IPS-18c (cell line): ENCODE results near the gene FAM124A.

Experiments
- H3K4me3 ChIP-seq: 2 replicates; pipeline ENCODE4 v1.7.0; 2013; ENCODE audit warnings: low read depth, mild to moderate bottlenecking, low read length, moderate library complexity; ENCODE audit not compliant: insufficient read depth
- H3K9me3 ChIP-seq: one replicate; pipeline ENCODE4 v1.6.1; 2013; ENCODE audit warnings: mild to moderate bottlenecking, low read length, moderate library complexity; ENCODE audit not compliant: control insufficient read depth, insufficient read depth

Gene FAM124A

DNA sequence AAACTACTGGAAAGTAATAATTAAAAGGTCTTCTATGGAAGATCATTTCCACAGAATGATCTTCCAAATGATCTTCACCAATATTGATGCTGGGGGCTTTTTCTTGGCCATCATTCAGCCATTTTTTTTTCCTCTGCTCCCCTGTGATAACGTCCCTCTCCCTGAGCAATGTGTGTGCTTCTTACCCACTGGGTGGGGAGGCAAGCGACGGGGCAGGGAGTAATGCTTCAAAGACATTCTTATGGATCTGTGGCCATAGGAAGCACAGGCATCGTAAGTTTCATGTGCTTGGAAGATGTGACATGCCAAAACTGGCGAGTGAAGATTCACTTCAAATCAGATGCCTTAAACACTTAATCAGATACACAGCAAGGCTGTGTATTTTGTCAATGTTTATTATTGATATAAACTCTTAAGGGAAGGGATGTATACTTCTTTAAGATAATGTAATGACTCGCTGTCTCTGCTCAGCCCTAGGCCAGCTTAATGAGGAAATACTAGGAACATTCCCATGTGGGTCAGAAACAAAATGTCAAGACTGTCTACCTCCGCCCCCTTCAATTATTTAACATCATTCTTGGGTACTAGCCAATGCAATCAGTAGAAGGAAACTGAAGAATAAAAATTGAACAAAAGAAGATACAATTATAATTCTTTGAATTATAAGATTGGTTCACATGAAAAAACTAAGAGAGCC, 83.2 kb downstream of the FAM124A start:
- Histone ChIP-seq H3K4me3 (no peak overlapping the region), H3K9me3 (no peaks in the 10 kb centered on the region)

- H3K4me3 ChIP-seq: no peak overlapping the region
- no peaks in the 10 kb centered on the region for H3K9me3 ChIP-seq
Observed at GRCh38 chr13:51308781-51309180, 86.6 kb downstream of the FAM124A start.

DNA sequence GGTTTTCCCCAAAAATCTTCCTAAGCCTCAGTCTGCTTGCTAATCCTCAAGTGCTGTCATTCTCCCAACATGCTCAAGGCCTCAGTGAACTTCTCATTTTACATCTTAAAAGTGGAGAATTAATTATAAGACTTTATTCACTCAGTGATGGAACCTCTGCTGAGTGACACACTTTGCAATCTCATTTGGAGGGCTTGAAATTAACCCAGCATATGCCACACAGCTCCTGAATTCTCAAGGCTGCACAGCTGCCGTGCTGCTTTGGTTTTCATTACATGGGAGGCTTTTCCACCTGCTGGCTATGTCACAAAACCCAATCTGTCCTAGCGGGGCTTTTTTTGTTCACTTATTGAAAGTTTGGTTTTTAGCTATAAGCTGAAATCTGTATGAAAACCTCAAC, 89.0 kb downstream of the FAM124A start:
- no peaks in the 10 kb centered on the region for H3K9me3 ChIP-seq
- H3K4me3 ChIP-seq: no peak overlapping the region

GRCh38 chr13:51311957-51312520, 89.8 kb downstream of the FAM124A start:
- Histone ChIP-seq H3K9me3 (no peaks in the 10 kb centered on the region), H3K4me3 (no peak overlapping the region)

DNA sequence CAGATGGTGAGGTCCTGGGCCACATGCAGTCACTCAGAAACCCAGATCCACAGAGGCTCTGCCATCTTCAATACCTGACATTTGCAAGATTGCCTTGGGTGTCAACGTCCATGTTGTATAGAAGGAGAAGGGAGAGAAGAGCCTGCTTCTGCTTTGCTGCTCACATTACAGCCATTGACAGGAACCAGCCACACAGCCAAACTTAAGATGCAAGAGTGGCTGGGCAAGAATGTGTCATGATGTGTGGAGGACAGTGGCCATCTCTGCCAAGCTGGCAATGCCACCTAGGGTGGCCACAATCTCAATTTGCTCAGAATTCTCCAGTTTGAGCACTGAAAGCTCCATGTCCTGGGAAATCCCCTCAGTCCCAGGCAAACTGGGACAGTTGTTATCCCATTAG, 91.4 kb downstream of the FAM124A start:
- H3K9me3 ChIP-seq: no peaks in the 10 kb centered on the region
- no peak overlapping the region for H3K4me3 ChIP-seq

DNA sequence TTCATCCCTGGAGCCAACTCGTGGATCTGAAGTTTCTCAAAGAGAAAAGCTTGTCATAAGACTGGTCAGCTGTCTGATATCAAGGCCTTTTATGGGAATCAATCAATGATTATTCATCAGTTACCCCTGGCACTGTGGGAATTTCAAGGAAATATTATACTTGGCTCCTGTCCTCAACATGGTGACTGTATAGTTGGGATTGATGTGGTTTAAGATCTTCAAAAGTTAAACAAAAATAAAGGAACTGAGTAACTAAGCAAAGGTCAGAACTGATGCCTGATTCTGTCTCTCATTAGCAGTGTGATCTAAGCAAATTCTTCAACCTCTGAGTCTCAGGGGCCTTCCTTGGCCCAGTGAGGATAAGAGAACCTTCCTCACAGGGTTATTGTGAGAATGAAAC, 95.1 kb downstream of the FAM124A start:
- H3K4me3 ChIP-seq: no peak overlapping the region
- no peaks in the 10 kb centered on the region for H3K9me3 ChIP-seq

DNA sequence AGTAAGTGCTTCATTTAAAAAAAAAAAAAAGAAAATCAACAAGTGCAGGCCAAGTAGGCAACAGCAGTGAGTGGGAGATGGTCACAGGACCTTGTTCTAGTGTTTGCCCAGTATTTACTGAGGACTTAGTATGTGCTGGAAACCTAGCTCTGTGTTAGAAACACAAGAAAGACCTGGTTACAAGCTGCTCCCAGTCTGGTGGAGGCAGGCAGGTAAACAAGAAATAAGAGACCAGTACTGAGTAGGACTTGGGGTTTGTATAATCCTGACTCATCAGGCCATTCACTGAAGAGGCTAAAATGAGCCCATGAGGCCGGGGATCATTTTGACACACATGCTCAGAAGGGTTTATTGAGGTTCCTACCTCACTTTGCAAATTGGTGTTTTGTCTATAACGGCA, 95.8 kb downstream of the FAM124A start:
- Histone ChIP-seq H3K9me3 (no peaks in the 10 kb centered on the region), H3K4me3 (no peak overlapping the region)

DNA sequence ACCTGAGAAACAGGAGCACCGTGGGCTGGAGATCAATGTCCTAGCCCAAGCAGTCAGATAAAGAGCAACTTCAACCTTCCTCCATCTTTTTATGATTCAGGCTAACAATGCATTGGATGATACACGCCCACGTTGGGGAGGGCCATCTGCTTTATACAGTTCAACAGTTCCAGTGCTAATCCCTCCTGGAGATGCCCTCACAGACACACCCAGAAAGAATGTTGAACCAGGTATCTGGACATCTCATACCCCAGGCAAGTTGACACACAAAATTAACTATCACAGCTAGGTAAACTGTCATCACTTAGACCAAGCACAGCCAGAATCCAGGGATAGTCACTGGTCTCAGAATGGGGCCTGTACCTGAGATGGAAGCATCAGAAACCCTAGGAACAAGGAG, 96.7 kb downstream of the FAM124A start:
- H3K9me3 ChIP-seq: no peaks in the 10 kb centered on the region
- H3K4me3 ChIP-seq: no peak overlapping the region

DNA sequence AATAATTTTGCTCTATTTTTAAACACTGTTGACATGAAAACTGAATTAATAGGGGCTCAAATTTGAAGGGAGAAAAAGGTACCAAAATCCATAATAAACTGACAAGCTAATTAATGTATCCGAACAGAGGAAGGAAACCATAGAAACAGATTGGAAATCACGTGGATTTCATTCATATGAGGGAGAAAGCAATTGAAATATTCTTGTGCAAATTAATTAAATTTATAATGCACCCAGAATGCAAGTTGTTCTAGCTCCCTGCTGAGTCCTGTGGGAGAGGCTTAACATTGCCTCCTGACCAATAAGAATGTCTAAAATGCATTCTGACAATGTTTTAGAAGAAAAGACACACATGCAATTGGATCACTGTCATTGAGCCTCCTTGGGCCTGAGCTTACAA, 99.6 kb downstream of the FAM124A start:
- Histone ChIP-seq H3K4me3 (no peak overlapping the region), H3K9me3 (no peaks in the 10 kb centered on the region)

DNA sequence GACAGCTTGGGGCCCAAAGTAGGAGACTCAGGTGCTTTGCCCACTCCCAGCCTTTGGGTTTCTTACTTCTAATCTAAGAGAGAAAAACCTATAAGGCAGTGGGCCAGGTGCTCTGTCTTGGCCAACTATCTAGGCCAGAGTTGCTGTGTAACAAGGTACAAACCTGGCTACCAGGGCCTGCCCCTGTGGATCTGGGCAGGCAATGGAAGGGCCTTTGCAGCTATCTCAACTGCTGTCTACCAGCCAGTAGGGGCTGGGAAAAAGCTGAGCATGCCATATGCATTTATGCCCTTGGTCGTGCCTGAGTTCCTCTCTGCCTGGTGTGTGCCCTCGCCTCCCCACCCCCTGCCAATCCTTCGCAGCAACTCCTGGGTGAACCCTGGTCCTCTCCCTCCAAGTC, 100.6 kb downstream of the FAM124A start:
- Histone ChIP-seq H3K4me3 (no peak overlapping the region), H3K9me3 (no peaks in the 10 kb centered on the region)

DNA sequence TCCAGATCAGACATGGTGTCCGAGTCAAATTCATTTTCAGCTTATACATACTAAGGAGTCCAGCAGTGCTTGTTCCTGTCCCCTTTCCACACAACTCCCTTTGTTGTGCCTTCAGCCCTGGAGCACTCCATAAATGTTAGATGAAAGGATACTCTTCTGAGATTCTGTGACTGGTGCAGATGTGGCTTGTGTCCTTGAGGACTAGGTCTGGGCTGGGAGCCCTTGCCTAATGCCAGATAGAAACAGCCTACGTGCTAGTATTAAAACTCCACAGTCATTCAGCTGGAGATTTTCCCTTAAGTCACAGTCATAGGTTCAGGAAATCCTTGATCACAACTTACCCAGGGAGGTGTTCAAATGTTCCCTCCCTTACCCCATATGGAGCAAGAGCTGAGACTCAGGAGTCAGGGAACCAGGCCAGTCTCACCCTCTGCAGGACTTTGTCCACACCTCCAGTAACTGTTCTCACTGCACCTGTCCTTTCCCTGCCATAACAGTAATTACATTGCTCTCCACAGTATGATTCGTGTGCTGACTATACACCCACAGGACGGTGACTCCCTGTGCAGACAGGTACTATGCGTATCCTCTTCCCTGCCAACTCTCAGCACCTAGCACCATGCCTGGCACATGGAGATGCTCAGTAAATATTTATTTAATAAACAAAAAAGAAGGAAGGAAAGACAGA, 101.8 kb downstream of the FAM124A start:
- Histone ChIP-seq H3K9me3 (no peaks in the 10 kb centered on the region), H3K4me3 (no peak overlapping the region)

GRCh38 chr13:51324714-51325420, 102.7 kb downstream of the FAM124A start:
- H3K4me3 ChIP-seq: no peak overlapping the region
- H3K9me3 ChIP-seq: no peaks in the 10 kb centered on the region

DNA sequence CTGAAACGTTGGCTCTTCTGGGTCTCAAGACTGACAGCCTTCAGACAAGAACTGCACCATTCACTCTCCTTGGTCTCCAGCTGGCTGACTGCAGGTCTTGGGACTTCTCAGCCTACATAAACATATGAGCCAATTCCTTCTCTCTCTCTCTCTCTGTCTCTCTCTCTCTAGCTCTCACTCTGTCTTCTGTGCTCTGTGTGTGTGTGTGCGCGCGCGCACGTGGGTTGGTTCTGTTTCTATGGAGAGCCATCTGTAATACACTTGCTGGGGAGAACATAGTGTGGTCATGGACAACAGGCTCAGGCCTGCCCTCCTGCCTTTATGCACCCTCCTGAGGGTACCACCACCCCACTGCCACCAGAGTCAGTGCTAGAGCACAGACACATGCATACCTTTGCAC, 103.6 kb downstream of the FAM124A start:
- Histone ChIP-seq H3K4me3 (no peak overlapping the region), H3K9me3 (no peaks in the 10 kb centered on the region)

- Histone ChIP-seq H3K4me3 (no peak overlapping the region), H3K9me3 (no peaks in the 10 kb centered on the region)
Observed at GRCh38 chr13:51326777-51327176, 104.6 kb downstream of the FAM124A start.

- Histone ChIP-seq H3K4me3 (no peak overlapping the region), H3K9me3 (no peaks in the 10 kb centered on the region)
Observed at GRCh38 chr13:51327961-51328360, 105.8 kb downstream of the FAM124A start.

GRCh38 chr13:51328488-51328887, 106.3 kb downstream of the FAM124A start:
- no peaks in the 10 kb centered on the region for H3K9me3 ChIP-seq
- no peak overlapping the region for H3K4me3 ChIP-seq

GRCh38 chr13:51329606-51330005, 107.4 kb downstream of the FAM124A start:
- Histone ChIP-seq H3K9me3 (no peaks in the 10 kb centered on the region), H3K4me3 (no peak overlapping the region)

- Histone ChIP-seq H3K4me3 (no peak overlapping the region), H3K9me3 (no peaks in the 10 kb centered on the region)
Observed at GRCh38 chr13:51330791-51331190, 108.6 kb downstream of the FAM124A start.
